Epidermal melanocyte (primary cell): Measurements from ENCODE around the gene ZNF605.
"Not testable (repeated sequence)": the region's sequence is repeated elsewhere in the genome, so short reads cannot be mapped to it uniquely, and the experiment has no call there.

Experiments used
- DNase-seq: peaks from one replicate; pipeline ENCODE4 v3.0.0; 2011; ENCODE audit warnings: low spot score; ENCODE audit not compliant: insufficient read length

Gene ZNF605

DNA sequence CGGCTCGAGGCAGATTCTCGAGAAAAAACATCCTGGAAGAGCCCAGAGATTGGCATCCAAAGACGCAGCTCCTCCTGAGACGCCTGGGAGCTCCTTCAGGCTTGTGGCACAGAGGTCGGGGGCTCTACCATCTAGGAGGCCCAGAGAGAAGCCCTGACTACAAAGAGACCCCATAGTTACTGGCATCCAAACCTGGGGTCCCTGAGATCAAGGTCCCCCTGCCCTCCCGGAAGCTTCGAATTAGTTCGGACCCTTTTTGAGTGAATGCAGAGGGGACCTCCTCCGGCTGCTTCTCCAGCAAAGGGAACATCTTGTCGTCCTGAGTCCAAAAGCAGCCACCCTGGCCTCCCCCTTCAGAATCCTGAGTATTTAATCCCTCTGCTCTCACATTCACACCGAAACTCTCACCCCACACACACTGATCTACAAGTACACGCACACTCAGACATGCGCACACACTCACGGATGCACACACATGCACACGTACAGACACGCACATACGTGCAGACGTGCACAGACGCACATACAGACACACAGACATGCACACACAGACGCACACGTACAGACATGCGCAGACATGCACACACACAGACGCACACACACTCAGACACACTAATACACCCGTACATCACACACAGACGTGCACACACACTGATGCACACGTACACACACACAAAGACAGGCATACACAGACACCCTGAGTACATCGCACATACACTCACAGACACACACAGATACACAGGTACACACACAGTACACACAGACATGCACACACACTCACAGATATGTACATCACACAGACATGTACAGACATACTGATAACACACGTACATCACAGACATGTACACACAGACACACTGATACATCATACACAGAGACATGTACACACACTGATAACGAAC is 5.9 kb downstream of the ZNF605 start:
- DNase-seq, result no peak

DNA sequence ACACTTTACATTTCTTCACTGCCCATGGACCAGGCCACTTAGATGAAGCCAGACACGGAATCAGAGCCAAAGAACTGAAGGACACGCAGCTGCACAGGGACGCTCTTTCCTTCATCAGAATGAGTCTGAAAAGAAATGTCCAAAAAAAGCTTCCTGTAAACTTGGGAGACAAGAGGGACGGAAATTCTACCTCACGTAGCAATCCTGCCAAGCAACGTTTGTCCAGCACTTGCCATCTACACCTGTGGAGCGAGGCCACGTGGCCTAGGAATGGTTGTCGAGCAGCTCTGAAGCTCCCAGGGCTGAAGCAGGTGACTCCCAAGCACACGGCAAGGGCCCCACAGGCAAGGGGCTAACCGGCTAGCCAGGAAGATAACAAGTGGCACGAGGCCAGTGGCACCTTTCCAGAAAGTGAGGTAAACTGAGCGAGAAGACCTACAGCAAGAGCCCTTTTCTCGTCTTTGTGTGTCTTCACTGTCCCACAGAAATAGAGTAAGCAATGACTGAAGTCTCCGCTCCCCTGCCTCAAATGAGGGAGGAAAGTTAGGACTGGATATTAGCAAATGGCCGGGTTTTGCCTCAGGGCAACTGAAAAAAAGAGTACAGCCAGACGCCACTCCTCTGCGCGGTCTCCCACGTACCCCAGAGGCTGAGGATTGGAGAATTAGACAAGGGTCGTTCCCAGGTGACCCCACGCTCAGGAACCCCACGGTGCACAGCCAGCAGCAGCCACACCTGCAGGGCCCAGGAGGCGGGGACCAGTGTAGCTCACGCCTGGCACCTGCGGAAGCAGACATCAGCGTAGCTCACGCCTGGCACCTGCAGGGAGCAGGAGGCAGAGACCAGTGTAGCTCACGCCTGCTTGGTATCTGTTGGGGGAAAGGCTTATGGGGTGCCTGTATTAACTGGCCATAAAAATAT is 7.7 kb downstream of the ZNF605 start:
- no peak for DNase-seq

DNA sequence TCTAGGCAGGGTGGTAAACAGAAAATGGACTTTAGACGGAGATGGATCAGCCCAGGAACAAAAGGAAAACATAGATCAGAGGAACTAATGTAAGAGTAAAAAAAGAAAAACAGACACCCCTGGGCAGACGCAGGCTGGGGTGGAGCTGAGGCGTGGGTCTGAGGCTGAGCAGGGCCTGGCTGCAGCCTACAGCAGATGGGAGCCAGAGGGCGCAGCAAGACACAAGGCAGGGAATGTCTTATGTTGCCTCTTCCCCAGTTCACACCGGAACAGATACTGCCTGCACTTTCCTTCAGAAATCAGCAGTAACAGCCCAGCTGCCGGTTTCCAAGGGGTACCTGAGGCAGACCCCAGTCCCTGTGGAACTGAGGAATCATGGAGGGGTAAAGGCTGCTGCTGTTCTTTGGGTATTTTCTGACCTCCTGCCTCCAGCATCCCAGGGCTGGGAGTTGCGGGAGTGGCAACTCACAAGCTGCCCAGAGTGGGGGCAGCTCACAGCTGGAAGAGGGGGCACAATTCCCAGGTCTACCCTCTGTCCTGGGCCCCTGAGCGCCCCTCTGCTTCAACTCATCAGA is 9.8 kb downstream of the ZNF605 start:
- no peak for DNase-seq

DNA sequence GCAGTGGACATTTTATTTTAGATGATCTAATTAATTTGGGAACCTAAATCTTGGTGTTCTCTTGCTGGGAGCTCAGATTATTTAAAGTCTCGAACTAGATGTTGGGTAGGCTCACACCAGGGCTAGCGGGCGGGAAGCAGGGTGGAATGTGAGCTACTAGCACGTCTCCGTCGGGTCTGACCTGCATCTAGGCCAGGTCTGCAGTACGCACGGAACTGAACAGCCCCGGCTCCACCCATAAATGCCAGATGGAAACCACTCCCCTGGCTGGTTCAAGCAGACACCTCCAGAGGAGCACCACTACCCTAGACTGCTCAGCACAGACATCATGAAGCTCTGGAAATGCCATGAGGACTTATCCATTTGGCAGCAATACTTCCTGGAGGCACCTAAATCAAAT is 10.3 kb downstream of the ZNF605 start:
- DNase-seq, result no peak

DNA sequence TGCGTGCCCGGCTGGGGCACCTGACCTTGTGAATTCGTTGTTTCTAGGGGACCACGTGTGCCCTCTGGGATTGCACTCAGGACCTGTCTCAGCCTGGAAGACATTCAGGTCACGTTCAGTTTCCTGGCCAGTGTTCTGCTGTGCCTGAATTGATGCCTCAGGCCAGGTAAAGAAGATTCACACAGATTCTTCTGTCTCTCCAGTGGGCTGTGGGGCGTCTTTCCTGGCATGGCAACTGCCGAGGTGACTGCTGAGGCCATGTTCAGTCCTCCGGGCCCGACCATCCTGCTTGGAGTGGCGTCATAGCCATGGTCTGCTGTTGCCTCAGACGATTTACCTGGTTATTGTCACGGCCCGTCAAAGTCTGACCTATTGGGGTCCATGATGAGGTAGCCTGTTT is 13.5 kb downstream of the ZNF605 start:
- DNase-seq, result no peak

DNA sequence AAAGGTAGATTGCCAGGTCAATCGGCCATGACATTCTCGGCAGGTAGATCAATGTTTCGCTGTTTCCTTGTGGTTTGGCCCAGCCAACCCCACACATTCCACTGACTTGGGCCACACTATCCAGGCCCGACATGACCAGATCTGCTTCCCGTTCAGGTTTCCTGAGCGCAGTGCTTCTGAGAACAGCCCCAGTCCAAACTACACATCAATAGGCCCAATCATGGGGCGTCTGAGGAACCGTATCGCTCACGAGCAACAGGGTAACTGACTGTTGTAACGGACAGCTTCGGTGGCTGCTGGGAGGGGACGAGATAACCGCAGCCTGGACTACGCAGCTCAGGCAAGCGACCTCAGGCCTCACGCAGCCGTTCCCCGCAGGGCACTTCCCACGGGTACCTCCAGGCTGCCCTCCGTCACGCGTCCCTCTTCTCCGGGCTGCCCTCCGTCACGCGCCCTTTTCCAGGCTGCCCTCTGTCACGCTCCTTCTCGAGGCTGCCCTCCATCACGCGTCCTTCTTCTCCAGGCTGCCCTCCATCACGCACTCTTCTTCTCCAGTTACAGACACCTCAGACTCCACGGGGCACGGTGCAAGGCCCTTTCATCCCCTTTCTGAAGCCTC is 14.7 kb downstream of the ZNF605 start:
- no peak for DNase-seq

DNA sequence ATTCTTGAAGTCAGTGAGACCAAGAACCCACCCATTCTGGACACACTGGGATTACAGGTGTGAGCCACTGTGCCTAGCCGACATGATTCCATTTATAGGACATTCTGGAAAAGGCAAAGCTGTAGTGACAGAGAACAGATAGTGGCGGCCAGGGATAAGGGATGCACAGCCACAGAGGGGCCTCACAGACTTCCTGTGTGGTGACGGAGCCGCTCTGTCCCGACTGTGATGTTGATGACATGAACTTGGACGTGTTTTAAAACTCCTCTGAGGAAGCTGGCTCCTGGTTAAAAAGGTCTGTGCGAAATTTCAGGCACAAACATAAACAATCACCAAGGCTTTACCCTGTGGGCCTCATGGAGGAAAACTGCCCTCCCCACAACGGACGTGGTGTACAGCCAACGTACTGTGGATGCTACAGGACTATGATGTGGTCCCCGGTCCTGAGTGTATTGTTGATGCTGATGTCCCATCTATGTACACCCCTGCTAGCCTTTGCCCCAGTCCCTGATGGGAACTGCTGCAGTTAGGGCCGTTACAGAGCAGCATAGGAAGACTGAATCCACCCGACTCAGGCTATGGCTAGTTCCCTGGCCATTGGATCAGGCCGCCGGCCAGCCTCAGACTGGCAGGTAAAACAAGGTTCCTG is 15.9 kb downstream of the ZNF605 start:
- no peak for DNase-seq

DNA sequence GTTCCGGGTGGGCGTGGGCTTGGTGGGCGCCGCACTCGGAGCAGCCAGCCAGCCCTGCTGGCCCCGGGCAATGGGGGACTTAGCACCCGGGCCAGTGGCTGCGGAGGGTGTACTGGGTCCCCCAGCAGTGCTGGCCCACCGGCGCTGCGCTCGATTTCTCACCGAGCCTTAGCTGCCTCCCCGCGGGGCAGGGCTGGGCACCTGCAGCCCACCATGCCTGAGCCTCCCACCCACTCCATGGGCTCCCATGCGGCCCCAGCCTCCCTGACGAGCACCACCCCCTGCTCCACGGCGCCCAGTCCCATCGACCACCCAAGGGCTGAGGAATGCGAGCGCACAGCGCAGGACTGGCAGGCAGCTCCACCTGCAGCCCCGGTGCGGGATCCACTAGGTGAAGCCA is 17.3 kb downstream of the ZNF605 start:
- DNase-seq, result not testable (repeated sequence)

DNA sequence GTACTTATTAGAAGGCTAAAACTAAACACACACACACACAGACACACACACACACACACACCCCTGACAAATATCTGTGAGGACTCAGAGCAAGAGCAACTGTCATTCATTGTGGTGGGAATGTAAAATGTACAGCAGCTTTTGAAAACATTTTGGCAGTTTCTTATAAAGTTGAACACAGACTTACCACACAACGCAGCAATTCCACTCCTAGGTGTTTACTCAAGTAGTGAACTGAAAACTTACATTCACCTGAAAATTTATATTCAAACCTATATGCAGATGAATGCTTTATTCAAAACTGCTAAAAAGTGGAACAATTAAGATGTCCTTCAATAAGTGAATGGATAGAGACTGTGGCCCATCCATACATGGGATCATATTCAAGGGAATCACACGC is 18.6 kb downstream of the ZNF605 start:
- no peak for DNase-seq

DNA sequence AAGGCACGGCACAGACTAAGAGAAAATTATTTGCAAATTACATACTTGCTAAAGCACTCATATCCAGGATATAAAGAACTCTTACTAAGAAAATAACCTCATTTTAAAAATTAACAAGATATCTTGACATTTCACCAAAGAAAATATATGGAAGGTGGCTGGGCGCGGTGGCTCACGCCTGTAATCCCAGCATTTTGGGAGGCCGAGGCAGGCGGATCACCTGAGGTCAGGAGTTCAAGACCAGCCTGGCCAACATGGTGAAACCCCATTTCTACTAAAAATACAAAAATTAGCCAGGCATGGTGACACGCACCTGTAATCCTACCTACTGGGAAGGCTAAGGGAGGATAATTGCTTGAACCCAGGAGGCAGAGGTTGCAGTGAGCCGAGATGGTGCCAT is 19.2 kb downstream of the ZNF605 start:
- DNase-seq, result not testable (repeated sequence)

DNA sequence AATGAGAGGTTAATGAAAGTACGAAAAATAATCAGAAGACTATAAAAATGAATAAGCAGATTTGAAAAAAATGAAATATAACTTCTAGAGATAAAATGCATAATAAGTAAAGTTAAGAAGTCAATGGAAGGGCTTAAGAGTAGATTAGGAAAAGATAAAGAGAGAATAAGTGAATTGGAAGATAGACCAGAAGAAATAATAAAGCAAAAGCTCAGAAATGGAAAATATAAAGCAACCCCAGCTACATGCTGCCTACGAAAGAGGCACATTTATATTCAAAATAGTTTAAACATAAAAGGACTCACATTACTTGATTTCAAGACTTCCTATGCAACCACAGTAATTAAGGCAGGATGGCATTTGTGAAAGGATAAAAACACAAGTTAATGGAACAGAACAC is 19.9 kb downstream of the ZNF605 start:
- DNase-seq, result no peak

DNA sequence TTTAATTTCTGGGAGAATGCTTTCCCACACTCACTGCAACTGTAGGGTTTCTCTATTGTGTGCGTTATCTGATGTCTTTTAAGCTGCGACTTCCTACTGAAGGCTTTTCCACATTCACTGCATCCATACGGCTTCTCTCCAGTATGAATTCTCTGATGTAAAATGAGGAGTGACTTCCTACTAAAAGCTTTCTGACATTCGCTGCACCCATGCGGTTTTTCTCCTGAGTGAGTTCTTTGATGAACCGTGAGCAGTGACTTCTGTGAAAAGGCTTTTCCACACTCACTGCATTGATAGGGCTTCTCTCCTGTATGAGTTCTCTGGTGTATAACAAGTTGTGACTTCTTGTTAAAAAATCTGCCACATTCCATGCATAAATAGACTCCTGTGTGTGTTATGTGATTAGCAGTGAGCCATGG is 29.7 kb downstream of the ZNF605 start:
- DNase-seq, result no peak

DNA sequence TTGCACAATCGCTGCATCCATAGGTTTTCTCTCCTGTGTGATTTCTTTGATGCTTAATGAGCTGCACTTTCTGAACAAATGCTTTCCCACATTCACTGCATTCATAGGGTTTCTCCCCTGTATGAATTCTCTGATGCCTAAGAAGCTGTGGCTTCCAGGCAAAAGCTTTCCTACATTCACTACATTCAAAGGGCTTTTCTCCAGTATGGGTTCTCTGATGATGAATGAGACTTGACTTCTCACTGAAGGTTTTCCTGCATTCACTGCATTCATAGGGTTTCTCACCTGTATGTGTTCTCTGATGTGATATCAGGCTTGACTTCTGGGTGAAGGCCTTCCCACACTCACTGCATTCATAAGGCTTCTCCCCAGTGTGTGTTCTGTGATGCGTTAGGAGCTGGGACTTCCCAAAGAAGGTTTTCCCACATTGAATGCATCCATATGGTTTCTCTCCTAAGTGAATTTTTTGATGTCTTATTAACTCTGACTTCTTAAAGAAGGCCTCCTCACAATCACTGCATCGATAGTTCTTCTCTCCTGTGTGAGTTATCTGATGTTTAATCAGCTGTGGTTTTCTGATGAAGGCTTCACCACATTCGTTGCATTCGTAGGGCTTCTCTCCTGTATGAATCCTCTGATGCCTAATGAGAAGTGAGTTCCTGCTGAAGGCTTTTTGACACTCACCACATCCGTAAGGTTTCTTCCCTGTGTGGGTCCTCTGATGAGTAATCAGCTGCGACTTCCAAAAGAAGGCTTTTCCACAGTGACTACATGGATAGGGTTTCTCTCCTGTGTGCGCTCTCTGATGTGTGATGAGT is 30.3 kb downstream of the ZNF605 start:
- no peak for DNase-seq

DNA sequence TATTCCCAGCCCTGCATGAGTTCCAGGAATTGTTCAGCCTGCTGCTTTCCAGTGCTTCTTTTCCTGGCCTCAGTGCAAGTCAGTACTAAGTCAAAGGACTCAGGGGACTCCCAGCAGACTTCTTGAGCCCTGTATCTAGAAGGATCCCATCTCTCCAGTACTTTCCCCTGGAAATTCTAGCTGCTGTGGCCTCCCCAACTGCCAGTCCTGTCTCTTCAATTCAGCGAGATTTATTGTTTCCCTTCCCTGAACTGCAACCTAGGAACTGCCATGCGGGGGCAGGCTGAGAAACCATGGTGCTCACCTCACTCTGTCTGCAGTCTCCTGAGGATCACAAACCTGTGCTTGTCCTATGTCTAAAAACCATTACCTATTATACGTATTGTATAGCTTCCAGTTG is 31.8 kb downstream of the ZNF605 start:
- no peak for DNase-seq

DNA sequence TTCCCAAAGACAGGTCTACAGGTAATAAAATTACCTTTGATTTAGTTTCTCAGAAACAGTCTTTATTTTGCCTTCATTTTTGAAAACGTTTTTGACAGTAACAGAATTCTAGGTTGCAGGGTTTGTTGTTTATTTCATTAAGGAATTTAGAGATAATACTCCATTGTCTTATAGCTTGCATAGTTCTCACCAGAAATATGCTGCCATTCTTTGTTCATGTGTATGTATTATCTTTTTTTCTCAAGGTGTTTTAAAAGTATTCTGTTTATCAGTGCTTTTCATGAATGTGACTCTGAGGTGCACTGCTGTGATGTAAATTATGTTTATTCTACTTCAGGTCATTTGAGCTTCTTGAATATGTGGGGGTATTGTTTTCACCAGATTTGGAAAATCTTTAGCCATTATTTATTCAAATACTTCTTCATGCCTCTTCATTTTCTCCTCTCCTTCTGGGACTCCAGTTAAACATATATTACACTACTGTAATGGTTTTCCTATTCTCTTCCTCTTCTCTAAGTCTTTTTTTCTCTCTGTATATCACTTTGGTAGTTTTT is 32.7 kb downstream of the ZNF605 start:
- no peak for DNase-seq

DNA sequence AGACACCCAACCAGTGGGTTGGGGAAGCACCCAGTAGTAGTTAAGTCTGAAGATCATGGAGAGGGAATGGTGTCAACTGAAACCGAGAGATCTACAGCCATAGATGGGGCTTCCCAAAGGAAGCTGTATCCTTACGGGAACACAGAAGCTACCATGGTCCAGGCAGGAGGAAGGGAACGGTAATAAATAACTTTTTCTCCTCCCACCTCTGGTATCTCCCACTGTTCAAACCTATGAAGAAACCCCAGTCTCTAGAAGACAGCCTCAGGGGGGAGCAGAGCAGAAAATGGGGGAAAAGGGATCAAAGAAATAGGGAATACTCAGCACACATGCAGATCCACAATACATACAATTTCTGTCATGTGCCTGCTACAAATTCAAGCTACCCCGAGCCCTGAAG is 33.4 kb downstream of the ZNF605 start:
- no peak for DNase-seq

DNA sequence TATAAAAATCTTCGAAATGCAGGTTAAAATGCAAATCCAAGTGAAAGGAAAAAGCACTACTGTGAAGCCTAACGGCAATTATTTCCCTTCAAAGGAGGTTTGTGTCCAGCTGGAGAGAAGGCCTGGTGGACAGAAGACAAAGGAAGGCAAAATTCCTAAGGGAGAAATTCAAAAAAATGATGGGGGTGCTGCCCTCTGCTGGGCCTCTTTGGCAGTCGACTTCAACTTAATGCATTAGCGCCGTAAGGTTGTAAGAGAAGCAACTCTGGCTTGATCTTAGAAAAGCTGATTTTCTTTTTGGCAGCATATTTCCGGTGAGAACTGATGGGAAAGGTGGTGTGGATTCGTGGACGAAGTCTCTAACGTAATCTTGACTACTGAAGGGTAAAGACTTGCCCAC is 34.4 kb downstream of the ZNF605 start:
- no peak for DNase-seq

DNA sequence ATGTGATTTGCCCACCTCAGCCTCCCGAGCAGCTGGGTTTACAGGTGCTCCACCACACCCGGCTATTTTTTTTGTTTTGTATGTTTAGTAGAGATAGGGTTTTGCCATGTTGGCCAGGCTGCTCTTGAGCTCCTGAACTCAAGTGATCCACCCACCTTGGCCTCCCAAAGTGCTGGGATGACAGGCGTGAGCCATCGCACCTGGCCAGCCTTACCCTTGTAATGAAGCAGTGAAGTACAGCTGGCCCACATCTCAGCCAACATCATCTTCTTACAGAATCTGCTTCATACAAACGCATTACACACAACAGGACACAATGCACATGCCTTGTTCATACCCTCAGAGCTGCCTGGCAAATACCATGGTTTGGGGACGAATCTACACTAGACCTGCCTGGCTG is 37.4 kb downstream of the ZNF605 start:
- no peak for DNase-seq

DNA sequence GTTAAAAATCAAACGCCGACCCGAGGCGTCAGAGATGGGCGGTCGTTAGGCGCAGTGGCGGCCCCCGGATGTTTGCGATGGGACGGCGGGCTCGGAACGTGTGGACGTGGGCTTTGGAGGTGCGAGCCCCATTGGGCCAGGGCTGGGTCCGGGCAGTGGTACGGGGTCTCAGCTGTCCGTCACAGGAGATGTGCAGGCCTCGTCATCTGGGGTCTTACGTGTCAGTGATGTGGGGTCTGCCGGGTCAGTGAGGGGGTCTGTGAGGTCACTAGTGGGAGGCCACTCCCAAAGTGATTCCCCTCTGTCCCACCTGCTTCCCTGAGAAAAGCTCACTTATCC is 47.1 kb downstream of the ZNF605 start:
- no peak for DNase-seq
